Measurements from ENCODE around the gene GDI2. TPM values are rescaled to one million over a fixed set of nuclear protein-coding genes. Genes with fewer than 3 reads are reported as not detected.

The GDI2 gene
- total and polyA plus RNA-seq, 9 of the 15 experiments (the other 6 are each of a cell fraction or from before 2014, with no cell fraction given), result 262 to 424 (median 287) TPM

GRCh38 chr10:5751601-5752253 lies 61.5 kb downstream of the GDI2 start:
- no peak overlapping the region for H3K27ac ChIP-seq (ENCODE audit: extremely low read depth, low read depth, low read length)
- H3K9me3 ChIP-seq (replicated peaks; ENCODE audit: control insufficient read depth, insufficient read depth, low read depth, low read length), result no peaks in the 10 kb centered on the region
- no peak overlapping the region for H3K4me2 ChIP-seq (ENCODE audit: insufficient read depth, low read length)
- ATAC-seq (no peak), DNase-seq (ENCODE audit: extremely low read depth in 1 of 4, low spot score in 3 of 4) (no peak), FAIRE-seq (no peak)
- TF ChIP-seq CBFA2T3 (IDR thresholded peaks at IDR 0.05) (no peak), TSC22D4 (tag; IDR thresholded peaks at IDR 0.05) (no peak), ARHGAP35 (IDR thresholded peaks at IDR 0.05; ENCODE audit: partially characterized antibody) (no peak), FOXO4 (CRISPR knock-in tag; IDR thresholded peaks at IDR 0.05) (no peak), STAT5B (CRISPR knock-in tag; IDR thresholded peaks at IDR 0.05) (no peak), TCF7 (IDR thresholded peaks at IDR 0.05; ENCODE audit: borderline replicate concordance) (no peak), PYGO2 (tag; IDR thresholded peaks at IDR 0.05) (no peak), PREB (CRISPR knock-in tag; IDR thresholded peaks at IDR 0.05) (no peak), MECOM (CRISPR knock-in tag; IDR thresholded peaks at IDR 0.05) (no peak)
- H3K4me1 ChIP-seq (replicated peaks in 1 of 2; ENCODE audit: control insufficient read depth in 2 of 2, insufficient read depth in 2 of 2, low read length in 2 of 2), result no peaks in the 10 kb centered on the region
- peaks cover 75% of the 10 kb centered on the region for H3K36me3 ChIP-seq (ENCODE audit: control insufficient read depth, insufficient read depth, low read length)
- BruUV-seq (replicated peaks), result no TSS peak
- no peak overlapping the region for H3K9ac ChIP-seq (ENCODE audit: insufficient read depth in 1 of 2, low read depth in 2 of 2, low read length in 2 of 2)
- CTCF ChIA-PET (ENCODE audit: low intra/inter-chr PET ratio), result no interaction called here
- intact Hi-C loops (cut with micrococcal nuclease), result no loop called here
- peaks cover 3% of the 10 kb centered on the region; the same call in 1 of the 3 replicates for H3K79me2 ChIP-seq (ENCODE audit: control insufficient read depth, insufficient read depth, low read length)
- H3K27me3 ChIP-seq (ENCODE audit: control insufficient read depth in 2 of 2, insufficient read depth in 2 of 2, low read length in 2 of 2), result no peaks in the 10 kb centered on the region
- in situ Hi-C loops (cut with MboI), result no loop called here
- POLR2A ChIA-PET, result interaction anchor here (2.2 kb wide), 1 partner anchor 11 kb away, joined by 4 read pairs; no protein-coding TSS in a partner anchor
- WGBS (ENCODE audit: insufficient coverage, low coverage, missing lambda C conversion rate), result 79% methylated on average over 6 of the region's 6 CpGs
- H3K4me3 ChIP-seq, result no peak overlapping the region
- H3K9me1 ChIP-seq (ENCODE audit: control insufficient read depth, insufficient read depth, low read length), result no peaks in the 10 kb centered on the region
- no peaks in the 10 kb centered on the region for H4K20me1 ChIP-seq (replicated peaks; ENCODE audit: control insufficient read depth, insufficient read depth, low read length)
- no peak overlapping the region for H2AFZ ChIP-seq (ENCODE audit: low read depth, low read length)

Data from K562 (cell line).